Astrocyte (in vitro differentiated cells and primary cell): ENCODE measurements around the gene ZNF331. TPM values are rescaled to one million over a fixed set of nuclear protein-coding genes. Genes with fewer than 3 reads are reported as not detected.

Experiments used
- DNase-seq: peaks from one replicate; pipeline ENCODE4 v3.0.0-alpha.2; 2010; ENCODE audit warnings: low read depth
- FAIRE-seq: peaks from 2 replicates; lab custom pipeline; 2011; peaks lifted over from hg19 to GRCh38; lab: Jason Lieb, UNC
- H2AFZ ChIP-seq: 2 replicates; pipeline ENCODE4 v1.6.0; 2012; ENCODE audit warnings: low read depth, low read length, inconsistent platforms
- H3K27ac ChIP-seq: 2 replicates; pipeline ENCODE4 v1.5.1; 2011; ENCODE audit warnings: low read depth, low read length, inconsistent platforms
- H3K27me3 ChIP-seq: 2 replicates; pipeline ENCODE4 v1.6.0; 2011; ENCODE audit warnings: low read length, inconsistent platforms; ENCODE audit not compliant: insufficient read depth
- H3K36me3 ChIP-seq: 2 replicates; pipeline ENCODE4 v1.5.1; 2011; ENCODE audit warnings: low read length, inconsistent platforms; ENCODE audit not compliant: insufficient read depth
- H3K4me1 ChIP-seq: 2 replicates; pipeline ENCODE4 v1.5.1; 2011; ENCODE audit warnings: low read length, inconsistent platforms; ENCODE audit not compliant: insufficient read depth
- H3K4me2 ChIP-seq: 2 replicates; pipeline ENCODE4 v1.6.0; 2012; ENCODE audit warnings: low read length, inconsistent platforms
- H3K4me3 ChIP-seq: 2 replicates; pipeline ENCODE4 v1.5.1; 2011; ENCODE audit warnings: low read depth, mild to moderate bottlenecking, low read length, inconsistent platforms; ENCODE audit not compliant: insufficient read depth
- H3K79me2 ChIP-seq: 2 replicates; pipeline ENCODE4 v1.6.0; 2012; ENCODE audit warnings: mild to moderate bottlenecking, low read length, inconsistent platforms; ENCODE audit not compliant: insufficient read depth
- H3K9ac ChIP-seq: 2 replicates; pipeline ENCODE4 v1.6.0; 2012; ENCODE audit warnings: mild to moderate bottlenecking, low read length, inconsistent platforms
- H3K9me3 ChIP-seq: 2 replicates; pipeline ENCODE4 v1.5.1; 2012; ENCODE audit warnings: low read depth, mild to moderate bottlenecking, low read length, inconsistent platforms; ENCODE audit not compliant: insufficient read depth
- H4K20me1 ChIP-seq: 2 replicates; pipeline ENCODE4 v1.6.0; 2012; ENCODE audit warnings: low read length, inconsistent platforms; ENCODE audit not compliant: insufficient read depth
- H3K27ac Mint-ChIP-seq: one replicate; pipeline ENCODE4 v1.8.0; 2021; ENCODE audit warnings: mild to moderate bottlenecking, mixed read lengths; ENCODE audit not compliant: unreplicated experiment
- H3K27me3 Mint-ChIP-seq: one replicate; pipeline ENCODE4 v1.8.0; 2021; ENCODE audit warnings: low read depth, mixed read lengths; ENCODE audit not compliant: unreplicated experiment
- H3K36me3 Mint-ChIP-seq: one replicate; pipeline ENCODE4 v1.8.0; 2021; ENCODE audit warnings: low read depth, mixed read lengths; ENCODE audit not compliant: unreplicated experiment
- H3K4me1 Mint-ChIP-seq: one replicate; pipeline ENCODE4 v1.8.0; 2021; ENCODE audit warnings: low read depth, mixed read lengths; ENCODE audit not compliant: unreplicated experiment
- H3K4me3 Mint-ChIP-seq: one replicate; pipeline ENCODE4 v1.8.0; 2021; ENCODE audit warnings: mild to moderate bottlenecking, moderate library complexity, mixed read lengths; ENCODE audit not compliant: unreplicated experiment
- H3K9me3 Mint-ChIP-seq: one replicate; pipeline ENCODE4 v1.8.0; 2021; ENCODE audit warnings: mild to moderate bottlenecking, mixed read lengths; ENCODE audit not compliant: unreplicated experiment
- EZH2 ChIP-seq: IDR thresholded peaks from 2 replicates; pipeline ENCODE4 v1.6.1; 2012; ENCODE audit warnings: mild to moderate bottlenecking, low read length, inconsistent platforms; ENCODE audit not compliant: insufficient read depth
- total RNA-seq: library from RNA; stranded (reverse); gene quantifications from 2 replicates; pipeline ENCODE4 v1.2.1, GENCODE V29; 2021
- TF ChIP-seq, protein P1 (sequence below): IDR thresholded peaks from 2 replicates; pipeline ENCODE4 v1.5.1; 2011; ENCODE audit warnings: low read depth, mild to moderate bottlenecking, inconsistent platforms, low read length, moderate library complexity; ENCODE audit not compliant: insufficient read depth

Gene ZNF331
- total RNA-seq, 1 donor from 2014 or later = 4.8 TPM

DNA sequence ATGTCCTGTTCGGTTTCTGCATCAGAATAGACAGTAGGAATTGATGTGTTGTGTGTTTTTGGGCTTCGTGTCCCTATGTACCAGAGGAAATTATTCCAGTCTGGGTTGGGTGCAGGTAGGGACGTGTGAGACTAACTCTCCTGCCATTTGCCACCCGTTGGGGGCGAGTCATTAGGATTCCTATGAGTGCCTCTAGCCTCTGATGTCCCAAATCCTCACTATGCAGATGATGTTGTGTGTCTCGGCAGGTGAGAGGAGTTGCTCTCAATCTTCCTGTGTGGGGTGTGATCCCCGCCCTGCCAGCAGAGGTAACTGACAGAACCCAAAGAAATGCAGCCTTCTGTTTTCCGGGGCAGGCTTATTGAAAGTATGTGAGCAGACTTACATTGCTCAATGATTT lies 31.2 kb upstream of the ZNF331 start:
- H3K36me3 Mint-ChIP-seq = no peaks in the 10 kb centered on the region
- Histone ChIP-seq H3K4me2 (no peak overlapping the region), H3K27ac (no peak overlapping the region), H3K79me2 (no peaks in the 10 kb centered on the region), H3K9me3 (peaks cover 4% of the 10 kb centered on the region), H2AFZ (no peak overlapping the region), H4K20me1 (no peaks in the 10 kb centered on the region), H3K4me1 (no peaks in the 10 kb centered on the region), H3K9ac (no peak overlapping the region), H3K36me3 (no peaks in the 10 kb centered on the region), H3K27me3 (no peaks in the 10 kb centered on the region), H3K4me3 (no peak overlapping the region)
- H3K27ac Mint-ChIP-seq = no peak overlapping the region
- H3K9me3 Mint-ChIP-seq = no peaks in the 10 kb centered on the region
- peaks cover 3% of the 10 kb centered on the region for H3K27me3 Mint-ChIP-seq
- no peaks in the 10 kb centered on the region for H3K4me1 Mint-ChIP-seq
- FAIRE-seq (no peak), DNase-seq (no peak)
- TF ChIP-seq, protein P1, sequence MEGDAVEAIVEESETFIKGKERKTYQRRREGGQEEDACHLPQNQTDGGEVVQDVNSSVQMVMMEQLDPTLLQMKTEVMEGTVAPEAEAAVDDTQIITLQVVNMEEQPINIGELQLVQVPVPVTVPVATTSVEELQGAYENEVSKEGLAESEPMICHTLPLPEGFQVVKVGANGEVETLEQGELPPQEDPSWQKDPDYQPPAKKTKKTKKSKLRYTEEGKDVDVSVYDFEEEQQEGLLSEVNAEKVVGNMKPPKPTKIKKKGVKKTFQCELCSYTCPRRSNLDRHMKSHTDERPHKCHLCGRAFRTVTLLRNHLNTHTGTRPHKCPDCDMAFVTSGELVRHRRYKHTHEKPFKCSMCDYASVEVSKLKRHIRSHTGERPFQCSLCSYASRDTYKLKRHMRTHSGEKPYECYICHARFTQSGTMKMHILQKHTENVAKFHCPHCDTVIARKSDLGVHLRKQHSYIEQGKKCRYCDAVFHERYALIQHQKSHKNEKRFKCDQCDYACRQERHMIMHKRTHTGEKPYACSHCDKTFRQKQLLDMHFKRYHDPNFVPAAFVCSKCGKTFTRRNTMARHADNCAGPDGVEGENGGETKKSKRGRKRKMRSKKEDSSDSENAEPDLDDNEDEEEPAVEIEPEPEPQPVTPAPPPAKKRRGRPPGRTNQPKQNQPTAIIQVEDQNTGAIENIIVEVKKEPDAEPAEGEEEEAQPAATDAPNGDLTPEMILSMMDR = no peak
- no peak for TF ChIP-seq EZH2
- no peak overlapping the region for H3K4me3 Mint-ChIP-seq

DNA sequence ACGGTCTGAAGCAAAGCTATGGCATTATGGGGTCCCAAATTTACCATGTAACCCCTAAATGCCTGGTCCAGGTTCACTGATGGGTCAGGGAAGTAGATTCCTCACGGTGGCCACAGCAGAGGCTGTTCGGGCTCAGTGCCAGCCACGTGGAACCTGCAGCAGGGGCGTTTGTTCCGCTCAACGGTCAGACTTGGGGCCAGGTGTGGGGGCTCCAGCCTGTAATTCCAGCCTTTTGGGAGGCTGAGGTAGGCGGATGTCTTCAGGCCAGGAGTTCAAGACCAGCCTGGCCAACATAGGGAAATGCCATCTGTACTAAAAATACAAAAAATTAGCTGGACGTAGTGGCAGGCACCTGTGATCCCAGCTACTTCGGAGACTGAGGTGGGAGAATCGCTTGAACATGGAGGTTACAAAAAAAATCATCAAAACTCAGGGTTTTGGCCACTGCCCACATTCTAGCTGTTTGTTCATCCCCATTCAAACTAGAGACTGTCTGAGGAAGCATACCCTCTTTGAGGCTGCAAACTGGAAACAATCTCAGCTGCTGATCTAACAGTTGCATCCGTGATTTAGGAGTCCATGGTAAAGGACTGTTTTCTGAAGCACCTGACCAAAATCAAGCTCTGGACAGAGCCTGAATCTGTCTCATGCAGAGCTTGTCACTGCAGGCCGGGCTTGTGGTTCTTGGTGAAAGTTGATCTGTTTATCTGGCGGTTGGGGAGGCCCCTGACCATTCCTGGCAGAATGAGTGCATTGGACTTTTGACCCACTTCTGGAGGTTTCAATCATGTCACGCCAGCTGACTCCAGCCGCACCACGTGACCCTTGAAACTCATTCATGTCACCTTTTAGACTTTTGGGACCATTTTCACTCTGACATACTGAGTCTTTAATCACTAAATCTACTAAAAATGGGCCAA lies 30.2 kb upstream of the ZNF331 start:
- DNase-seq (no peak), FAIRE-seq (no peak)
- no peaks in the 10 kb centered on the region for H3K9me3 Mint-ChIP-seq
- Histone ChIP-seq H4K20me1 (no peaks in the 10 kb centered on the region), H2AFZ (no peak overlapping the region), H3K36me3 (no peaks in the 10 kb centered on the region), H3K79me2 (no peaks in the 10 kb centered on the region), H3K9ac (no peak overlapping the region), H3K9me3 (peaks cover 4% of the 10 kb centered on the region), H3K4me1 (no peaks in the 10 kb centered on the region), H3K27ac (no peak overlapping the region), H3K27me3 (no peaks in the 10 kb centered on the region), H3K4me3 (no peak overlapping the region), H3K4me2 (no peak overlapping the region)
- no peaks in the 10 kb centered on the region for H3K4me1 Mint-ChIP-seq
- no peak overlapping the region for H3K27ac Mint-ChIP-seq
- TF ChIP-seq, protein P1 = no peak
- TF ChIP-seq EZH2 = no peak
- no peaks in the 10 kb centered on the region for H3K36me3 Mint-ChIP-seq
- H3K27me3 Mint-ChIP-seq = peaks cover 3% of the 10 kb centered on the region
- no peak overlapping the region for H3K4me3 Mint-ChIP-seq

DNA sequence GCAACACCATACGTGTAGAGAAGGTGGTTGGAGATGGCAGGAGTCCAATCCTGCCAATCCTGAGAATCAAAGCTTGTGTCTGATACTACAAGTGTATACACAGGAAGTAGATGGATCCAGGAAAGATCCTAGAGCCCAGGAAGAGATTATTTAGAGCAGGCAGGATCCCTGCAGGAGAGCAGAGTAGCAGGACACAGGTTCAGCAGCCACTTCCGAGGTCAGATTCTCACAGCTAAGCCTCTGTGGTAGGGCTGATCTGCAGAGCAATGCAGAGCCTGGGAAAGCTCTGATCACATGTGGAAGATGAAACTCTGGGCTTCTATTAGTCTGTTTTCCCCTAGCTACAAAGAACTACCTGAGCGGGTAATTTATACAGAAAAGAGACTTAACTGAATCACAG lies 28.5 kb upstream of the ZNF331 start:
- Histone ChIP-seq H3K4me2 (no peak overlapping the region), H3K9me3 (peaks cover 4% of the 10 kb centered on the region), H3K79me2 (no peaks in the 10 kb centered on the region), H2AFZ (no peak overlapping the region), H3K9ac (no peak overlapping the region), H3K27me3 (no peaks in the 10 kb centered on the region), H4K20me1 (no peaks in the 10 kb centered on the region), H3K4me1 (no peaks in the 10 kb centered on the region), H3K27ac (no peak overlapping the region), H3K36me3 (no peaks in the 10 kb centered on the region), H3K4me3 (no peak overlapping the region)
- Mint-ChIP-seq H3K27me3 (peaks cover 3% of the 10 kb centered on the region), H3K4me3 (no peak overlapping the region), H3K36me3 (no peaks in the 10 kb centered on the region), H3K9me3 (no peaks in the 10 kb centered on the region), H3K4me1 (no peaks in the 10 kb centered on the region), H3K27ac (no peak overlapping the region)
- TF ChIP-seq EZH2 = no peak
- FAIRE-seq = no peak
- no peak for DNase-seq
